Tibial artery (tissue), 4 donors: ENCODE data around the gene CARD10.

Source experiments
- DNase-seq, 2 donors: peaks; one replicate each; pipeline ENCODE4 v3.0.0-alpha.2; 2019
- H3K27ac ChIP-seq, 2 donors: fragments of 200-600 bp; sonication (generic) in 1 of 2; 1 replicate in 1 of 2; 2 replicates in 1 of 2; pipeline ENCODE4 v1.5.1; 2018 to 2019; ENCODE audit warnings: mild to moderate bottlenecking in 1 of 2
- H3K27me3 ChIP-seq, 2 donors: fragments of 200-600 bp; sonication (generic) in 1 of 2; one replicate each; pipeline versions ENCODE4 v1.5.1 to v1.6.0; 2016 to 2019
- H3K36me3 ChIP-seq, 3 donors: fragments of 200-600 bp; sonication (generic) in 2 of 3; one replicate each; pipeline ENCODE4 v1.5.1; 2016 to 2019; ENCODE audit warnings: mild to moderate bottlenecking in 2 of 3
- H3K4me1 ChIP-seq, 4 donors: fragments of 200-600 bp; sonication (generic) in 2 of 4; 1 replicate in 3 of 4; 2 replicates in 1 of 4; pipeline ENCODE4 v1.5.1; 2016 to 2019
- H3K4me3 ChIP-seq, 2 donors: fragments of 200-600 bp; sonication (generic) in 1 of 2; 1 replicate in 1 of 2; 2 replicates in 1 of 2; pipeline ENCODE4 v1.5.1; 2018 to 2019; ENCODE audit warnings: mild to moderate bottlenecking in 2 of 2
- H3K9me3 ChIP-seq, 3 donors: fragments of 200-600 bp; sonication (generic) in 1 of 3; one replicate each; pipeline ENCODE4 v1.5.1; 2016 to 2019
- intact Hi-C: fragments of 100-400 bp; cut with DNase I; formaldehyde crosslinking; loops from one replicate; pipeline ENCODE4 v1.15.0; 2023; ENCODE audit warnings: low total_unique reads
- TF ChIP-seq, protein P1 (sequence below), 2 experiments: fragments of 200-600 bp in 1 of 2; fragments of 450-650 bp in 1 of 2; IDR thresholded peaks; one replicate each; pipeline ENCODE4 v1.5.1; 2017 to 2019; ENCODE audit warnings: antibody characterized with exemption in 2 of 2, mild to moderate bottlenecking in 1 of 2, moderate library complexity in 1 of 2

Gene CARD10

GRCh38 chr22:37507731-37508130 lies 11.5 kb downstream of the CARD10 start:
- no peak for DNase-seq
- Histone ChIP-seq H3K4me3 (no peak overlapping the region), H3K27ac (no peak overlapping the region), H3K9me3 (no peaks in the 10 kb centered on the region), H3K4me1 (peaks cover 0 to 11% (median 0%) of the 10 kb centered on the region in 4 donors), H3K27me3 (peaks cover 0 to 20% of the 10 kb centered on the region in 2 donors), H3K36me3 (peaks cover 0 to 30% (median 0%) of the 10 kb centered on the region in 3 donors)
- TF ChIP-seq, protein P1, sequence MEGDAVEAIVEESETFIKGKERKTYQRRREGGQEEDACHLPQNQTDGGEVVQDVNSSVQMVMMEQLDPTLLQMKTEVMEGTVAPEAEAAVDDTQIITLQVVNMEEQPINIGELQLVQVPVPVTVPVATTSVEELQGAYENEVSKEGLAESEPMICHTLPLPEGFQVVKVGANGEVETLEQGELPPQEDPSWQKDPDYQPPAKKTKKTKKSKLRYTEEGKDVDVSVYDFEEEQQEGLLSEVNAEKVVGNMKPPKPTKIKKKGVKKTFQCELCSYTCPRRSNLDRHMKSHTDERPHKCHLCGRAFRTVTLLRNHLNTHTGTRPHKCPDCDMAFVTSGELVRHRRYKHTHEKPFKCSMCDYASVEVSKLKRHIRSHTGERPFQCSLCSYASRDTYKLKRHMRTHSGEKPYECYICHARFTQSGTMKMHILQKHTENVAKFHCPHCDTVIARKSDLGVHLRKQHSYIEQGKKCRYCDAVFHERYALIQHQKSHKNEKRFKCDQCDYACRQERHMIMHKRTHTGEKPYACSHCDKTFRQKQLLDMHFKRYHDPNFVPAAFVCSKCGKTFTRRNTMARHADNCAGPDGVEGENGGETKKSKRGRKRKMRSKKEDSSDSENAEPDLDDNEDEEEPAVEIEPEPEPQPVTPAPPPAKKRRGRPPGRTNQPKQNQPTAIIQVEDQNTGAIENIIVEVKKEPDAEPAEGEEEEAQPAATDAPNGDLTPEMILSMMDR (IDR thresholded peaks at IDR 0.05): no peak
- intact Hi-C loops: no loop called here

GRCh38 chr22:37505989-37506388 lies 13.2 kb downstream of the CARD10 start:
- Histone ChIP-seq H3K36me3 (peaks cover 0 to 30% (median 0%) of the 10 kb centered on the region in 3 donors), H3K4me3 (no peak overlapping the region), H3K27ac (no peak overlapping the region), H3K4me1 (peaks cover 0 to 16% (median 9%) of the 10 kb centered on the region in 4 donors), H3K9me3 (no peaks in the 10 kb centered on the region), H3K27me3 (peaks cover 0 to 20% of the 10 kb centered on the region in 2 donors)
- TF ChIP-seq, protein P1 (IDR thresholded peaks at IDR 0.05): no peak
- intact Hi-C loops: no loop called here
- no peak for DNase-seq

DNA sequence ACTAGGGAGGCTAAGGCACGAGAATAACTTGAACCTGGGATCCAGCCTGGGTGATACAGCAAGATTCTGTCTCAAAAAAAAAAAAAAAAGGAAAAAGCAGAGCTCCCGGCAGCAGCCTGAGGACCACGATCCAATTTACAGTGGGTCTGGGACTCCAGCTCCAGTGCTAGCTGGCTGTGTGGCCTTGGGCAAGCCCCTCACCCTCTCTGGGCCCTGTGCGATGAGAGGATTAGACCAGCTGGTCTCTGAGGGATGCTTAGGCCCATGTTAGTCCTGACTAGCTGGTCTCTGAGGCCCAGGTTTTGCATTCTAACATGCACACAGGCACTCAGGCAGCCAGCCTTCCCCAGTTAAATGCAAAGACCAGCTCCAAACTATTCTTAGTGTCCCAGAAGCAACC lies 13.7 kb downstream of the CARD10 start:
- Histone ChIP-seq H3K27me3 (peaks cover 0 to 20% of the 10 kb centered on the region in 2 donors), H3K4me3 (no peak overlapping the region), H3K4me1 (peaks cover 0 to 17% (median 9%) of the 10 kb centered on the region in 4 donors), H3K9me3 (no peaks in the 10 kb centered on the region), H3K27ac (no peak overlapping the region), H3K36me3 (peaks cover 0 to 30% (median 0%) of the 10 kb centered on the region in 3 donors)
- no peak for DNase-seq
- intact Hi-C loops: no loop called here
- TF ChIP-seq, protein P1 (IDR thresholded peaks at IDR 0.05): no peak

- Histone ChIP-seq H3K4me3 (no peak overlapping the region), H3K36me3 (peaks cover 0 to 30% (median 0%) of the 10 kb centered on the region in 3 donors), H3K27me3 (peaks cover 0 to 17% of the 10 kb centered on the region in 2 donors), H3K9me3 (no peaks in the 10 kb centered on the region), H3K27ac (no peak overlapping the region), H3K4me1 (peaks cover 0 to 17% (median 9%) of the 10 kb centered on the region in 4 donors)
- no peak for DNase-seq
- TF ChIP-seq, protein P1 (IDR thresholded peaks at IDR 0.05): no peak
- intact Hi-C loops: no loop called here
Measured at GRCh38 chr22:37504964-37505363, 14.3 kb downstream of the CARD10 start.

GRCh38 chr22:37503850-37504249 lies 15.4 kb downstream of the CARD10 start:
- no peaks in the 10 kb centered on the region for H3K9me3 ChIP-seq
- peaks cover 0 to 17% (median 9%) of the 10 kb centered on the region in 4 donors for H3K4me1 ChIP-seq
- peak in 1 of 2 donors; percentile 37 for DNase-seq
- H3K27ac ChIP-seq: no peak overlapping the region
- H3K36me3 ChIP-seq: peaks cover 0 to 30% (median 0%) of the 10 kb centered on the region in 3 donors
- no peak overlapping the region for H3K4me3 ChIP-seq
- intact Hi-C loops: no loop called here
- peaks cover 0 to 26% of the 10 kb centered on the region in 2 donors for H3K27me3 ChIP-seq
- TF ChIP-seq, protein P1 (IDR thresholded peaks at IDR 0.05): no peak
